Gastrocnemius medialis (tissue), 4 donors: ENCODE measurements around the gene HEATR3. TPM values are rescaled to one million over a fixed set of nuclear protein-coding genes. Genes with fewer than 3 reads are reported as not detected.

Source experiments
- total RNA-seq, 4 donors: library from RNA; depleted of rRNA; stranded (reverse); fragments of >200 nt; gene quantifications; one replicate each; pipeline versions ENCODE4 v1.1.0 to v1.2.3, GENCODE V29; 2016

The HEATR3 gene
- total RNA-seq, 4 donors from 2014 or later: 13.1 to 25.8 (median 14.2) TPM

Other genes with a start within 250 kb of the HEATR3 start
- 10 to 100 TPM in 3 of 4 donors, 1 to 10 TPM in 1; 8.4 to 15.8 (median 12.5) TPM for gene ZNF423, start 209.9 kb upstream of the HEATR3 start, total RNA-seq
- 10 to 100 TPM; 11.7 to 24.9 (median 16.1) TPM for gene CNEP1R1, start 40.7 kb upstream of the HEATR3 start, total RNA-seq
- gene TENT4B, start 87.3 kb downstream of the HEATR3 start, total RNA-seq: 10 to 100 TPM in 1 of 4 donors, 1 to 10 TPM in 3; 5.7 to 12.2 (median 7.0) TPM
- gene ADCY7, start 200.6 kb downstream of the HEATR3 start, total RNA-seq: 1 to 10 TPM in 3 of 4 donors, under 1 TPM in 1; 0.90 to 7.3 (median 2.6) TPM